Ramos (cell line): ENCODE data around the gene GRB10.

Experiments
- in situ Hi-C: fragments of 300-500 bp; cut with MboI; formaldehyde crosslinking; loops from one replicate; pipeline ENCODE4 v1.14.3; 2022; ENCODE audit warnings: low sequenced_read_pairs; ENCODE audit not compliant: unreplicated experiment

GRB10 gene

GRCh38 chr7:50724526-50725520, 57.9 kb downstream of the GRB10 start:
- in situ Hi-C loops, result no loop called here

- in situ Hi-C loops, result no loop called here
Observed at GRCh38 chr7:50723888-50724287, 58.8 kb downstream of the GRB10 start.

GRCh38 chr7:50723173-50723572, 59.5 kb downstream of the GRB10 start:
- in situ Hi-C loops, result no loop called here

- in situ Hi-C loops, result no loop called here
Observed at GRCh38 chr7:50721661-50722259, 60.9 kb downstream of the GRB10 start.

GRCh38 chr7:50721160-50721559, 61.5 kb downstream of the GRB10 start:
- in situ Hi-C loops, result no loop called here

- in situ Hi-C loops, result no loop called here
Observed at GRCh38 chr7:50720295-50720694, 62.4 kb downstream of the GRB10 start.

GRCh38 chr7:50718876-50719275, 63.8 kb downstream of the GRB10 start:
- in situ Hi-C loops, result no loop called here

- in situ Hi-C loops, result no loop called here
Observed at GRCh38 chr7:50718311-50718710, 64.4 kb downstream of the GRB10 start.

GRCh38 chr7:50717181-50717580, 65.5 kb downstream of the GRB10 start:
- in situ Hi-C loops, result no loop called here

GRCh38 chr7:50714857-50715256, 67.8 kb downstream of the GRB10 start:
- in situ Hi-C loops, result no loop called here

- in situ Hi-C loops, result no loop called here
Observed at GRCh38 chr7:50713123-50713965, 69.4 kb downstream of the GRB10 start.

- in situ Hi-C loops, result no loop called here
Observed at GRCh38 chr7:50712252-50713122, 70.2 kb downstream of the GRB10 start.

GRCh38 chr7:50711271-50712175, 71.2 kb downstream of the GRB10 start:
- in situ Hi-C loops, result no loop called here

GRCh38 chr7:50710441-50711154, 72.1 kb downstream of the GRB10 start:
- in situ Hi-C loops, result no loop called here

GRCh38 chr7:50709151-50709550, 73.5 kb downstream of the GRB10 start:
- in situ Hi-C loops, result no loop called here

- in situ Hi-C loops, result no loop called here
Observed at GRCh38 chr7:50707236-50708006, 75.3 kb downstream of the GRB10 start.

GRCh38 chr7:50706469-50706937, 76.2 kb downstream of the GRB10 start:
- in situ Hi-C loops, result no loop called here
